ENCODE data around the gene LRRC8C. TPM values are rescaled to one million over a fixed set of nuclear protein-coding genes. Genes with fewer than 3 reads are reported as not detected.

Gene LRRC8C
- total and polyA plus RNA-seq, 2 experiments from 2014 or later, result 0.89 to 3.9 TPM

GRCh38 chr1:89671775-89672488 lies 39.0 kb downstream of the LRRC8C start (continued):
- TF ChIP-seq ETS1 (IDR thresholded peaks at IDR 0.05) (no peak), EZH2 (IDR thresholded peaks at IDR 0.05; ENCODE audit: low read depth, unreplicated experiment) (no peak), REST (IDR thresholded peaks at IDR 0.05; ENCODE audit: unreplicated experiment) (no peak), POLR2AphosphoS5 (IDR thresholded peaks at IDR 0.05; ENCODE audit: low read depth) (no peak), STAT1 (IDR thresholded peaks at IDR 0.05; ENCODE audit: unreplicated experiment) (no peak), NANOG (IDR thresholded peaks at IDR 0.05; ENCODE audit: borderline replicate concordance) (no peak), JUNB (IDR thresholded peaks at IDR 0.05; ENCODE audit: unreplicated experiment) (no peak), CREB1 (CRISPR knock-in tag; IDR thresholded peaks at IDR 0.05; ENCODE audit: low read depth) (no peak)

- Histone ChIP-seq H4K20me1 (replicated peaks; ENCODE audit: insufficient read depth) (no peaks in the 10 kb centered on the region), H3K4me3 (no peak overlapping the region), H3K27ac (ENCODE audit: low read depth) (no peak overlapping the region), H3K27me3 (ENCODE audit: insufficient read depth) (no peaks in the 10 kb centered on the region), H3K9me2 (ENCODE audit: insufficient read depth) (no peaks in the 10 kb centered on the region), H2AFZ (no peak overlapping the region), H3K4me1 (ENCODE audit: insufficient read depth) (no peaks in the 10 kb centered on the region), H3F3A (replicated peaks; ENCODE audit: low read depth) (no peaks in the 10 kb centered on the region), H3K79me2 (replicated peaks; ENCODE audit: insufficient read depth) (no peaks in the 10 kb centered on the region), H3K36me3 (ENCODE audit: insufficient read depth) (no peaks in the 10 kb centered on the region), H3K4me2 (no peak overlapping the region)
- H3K27ac Mint-ChIP-seq, result no peak overlapping the region
- no peaks in the 10 kb centered on the region for H3K36me3 Mint-ChIP-seq (ENCODE audit: low read depth)
- DNase-seq (ENCODE audit: low spot score), result no peak
- no peaks in the 10 kb centered on the region for H3K4me1 Mint-ChIP-seq
- no peak for ATAC-seq
- no peak overlapping the region for H3K4me3 Mint-ChIP-seq
- H3K27me3 Mint-ChIP-seq (ENCODE audit: insufficient read depth, low read depth, poor library complexity), result no peaks in the 10 kb centered on the region
- no peaks in the 10 kb centered on the region for H3K9me3 Mint-ChIP-seq
- TF ChIP-seq NANOG (IDR thresholded peaks at IDR 0.05; ENCODE audit: borderline replicate concordance) (no peak), ZNF114 (CRISPR knock-in tag; IDR thresholded peaks at IDR 0.05) (no peak), JUNB (IDR thresholded peaks at IDR 0.05; ENCODE audit: unreplicated experiment) (no peak), EZH2 (IDR thresholded peaks at IDR 0.05; ENCODE audit: low read depth, unreplicated experiment) (no peak), STAT1 (IDR thresholded peaks at IDR 0.05; ENCODE audit: unreplicated experiment) (no peak), REST (IDR thresholded peaks at IDR 0.05; ENCODE audit: unreplicated experiment) (no peak), POLR2AphosphoS5 (IDR thresholded peaks at IDR 0.05; ENCODE audit: low read depth) (no peak)
These were observed 39.7 kb downstream of the LRRC8C start for GRCh38 chr1:89672489-89673183.

Measured in GM23338 (cell line).